Fibroblast of villous mesenchyme (primary cell): ENCODE data around the gene ALKBH6. TPM values are rescaled to one million over a fixed set of nuclear protein-coding genes. Genes with fewer than 3 reads are reported as not detected.
A peak's percentile ranks its signal among the peaks of the same experiment; 100 is the strongest.

Experiments
- DNase-seq: peaks from one replicate; pipeline ENCODE4 v3.0.0-alpha.2; 2010; ENCODE audit warnings: low read depth
- H3K4me3 ChIP-seq: 2 replicates; pipeline ENCODE4 v1.5.1; 2011; ENCODE audit warnings: low read depth, mild to moderate bottlenecking, low read length
- total RNA-seq: library from RNA; depleted of rRNA; stranded (reverse); fragments of >200 nt; gene quantifications from 2 replicates; pipeline ENCODE4 v1.2.3, GENCODE V29; 2012
- TF ChIP-seq, protein P1 (sequence below): IDR thresholded peaks from 2 replicates; pipeline ENCODE4 v1.5.1; 2012; ENCODE audit warnings: low read depth, mild to moderate bottlenecking, low read length; ENCODE audit not compliant: insufficient read depth

Gene ALKBH6
- total RNA-seq, 1 donor = 14.2 TPM

DNA sequence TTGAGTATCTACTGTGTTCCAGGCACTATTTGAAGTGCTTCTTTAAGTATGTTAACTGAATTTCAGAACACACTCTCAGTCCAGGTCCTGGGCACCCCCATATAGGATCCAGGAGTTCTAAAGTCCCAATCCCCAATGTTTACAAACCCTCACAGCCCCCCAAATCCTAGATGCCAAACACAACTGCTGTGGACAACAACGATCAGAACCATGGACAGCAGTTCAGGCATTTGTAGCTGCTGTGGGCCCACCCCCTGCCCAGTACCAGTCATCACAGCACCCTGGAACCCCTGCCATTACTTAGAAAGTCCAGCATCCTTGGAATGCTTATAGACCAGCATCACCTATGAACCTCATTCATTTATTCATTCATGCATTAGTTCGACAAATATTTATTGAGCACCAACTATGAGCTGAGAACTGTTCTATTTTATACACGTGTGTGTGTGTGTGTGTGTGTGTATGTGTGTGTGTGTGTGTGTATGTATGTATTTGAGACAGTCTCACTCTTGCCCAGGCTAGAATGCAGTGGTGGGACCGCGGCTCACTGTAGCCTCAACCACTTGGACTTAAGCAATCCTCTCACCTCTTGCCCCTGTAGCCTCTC, 38.3 kb downstream of the ALKBH6 start:
- no peak for DNase-seq
- H3K4me3 ChIP-seq = no peak overlapping the region
- TF ChIP-seq, protein P1, sequence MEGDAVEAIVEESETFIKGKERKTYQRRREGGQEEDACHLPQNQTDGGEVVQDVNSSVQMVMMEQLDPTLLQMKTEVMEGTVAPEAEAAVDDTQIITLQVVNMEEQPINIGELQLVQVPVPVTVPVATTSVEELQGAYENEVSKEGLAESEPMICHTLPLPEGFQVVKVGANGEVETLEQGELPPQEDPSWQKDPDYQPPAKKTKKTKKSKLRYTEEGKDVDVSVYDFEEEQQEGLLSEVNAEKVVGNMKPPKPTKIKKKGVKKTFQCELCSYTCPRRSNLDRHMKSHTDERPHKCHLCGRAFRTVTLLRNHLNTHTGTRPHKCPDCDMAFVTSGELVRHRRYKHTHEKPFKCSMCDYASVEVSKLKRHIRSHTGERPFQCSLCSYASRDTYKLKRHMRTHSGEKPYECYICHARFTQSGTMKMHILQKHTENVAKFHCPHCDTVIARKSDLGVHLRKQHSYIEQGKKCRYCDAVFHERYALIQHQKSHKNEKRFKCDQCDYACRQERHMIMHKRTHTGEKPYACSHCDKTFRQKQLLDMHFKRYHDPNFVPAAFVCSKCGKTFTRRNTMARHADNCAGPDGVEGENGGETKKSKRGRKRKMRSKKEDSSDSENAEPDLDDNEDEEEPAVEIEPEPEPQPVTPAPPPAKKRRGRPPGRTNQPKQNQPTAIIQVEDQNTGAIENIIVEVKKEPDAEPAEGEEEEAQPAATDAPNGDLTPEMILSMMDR = no peak

DNA sequence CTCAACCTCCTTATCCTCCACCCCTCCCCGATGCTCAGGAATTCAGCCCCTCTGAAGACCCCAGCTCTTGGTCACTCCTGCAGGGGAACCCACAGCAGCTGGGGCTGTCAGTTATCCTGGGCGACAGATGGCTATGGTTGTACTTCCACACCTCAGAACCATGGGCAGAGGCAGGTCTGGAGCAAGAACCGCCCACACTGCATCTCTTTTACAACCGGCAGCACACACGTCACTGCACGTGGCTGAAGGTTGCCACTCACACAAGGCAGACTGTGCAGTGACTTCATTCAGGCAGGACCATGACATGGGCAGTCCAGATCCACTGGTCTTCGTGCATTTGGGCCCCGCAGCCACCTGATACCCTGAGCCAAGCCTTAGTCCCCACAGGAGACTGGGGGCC, 40.5 kb downstream of the ALKBH6 start:
- TF ChIP-seq, protein P1 = no peak
- no peak for DNase-seq

DNA sequence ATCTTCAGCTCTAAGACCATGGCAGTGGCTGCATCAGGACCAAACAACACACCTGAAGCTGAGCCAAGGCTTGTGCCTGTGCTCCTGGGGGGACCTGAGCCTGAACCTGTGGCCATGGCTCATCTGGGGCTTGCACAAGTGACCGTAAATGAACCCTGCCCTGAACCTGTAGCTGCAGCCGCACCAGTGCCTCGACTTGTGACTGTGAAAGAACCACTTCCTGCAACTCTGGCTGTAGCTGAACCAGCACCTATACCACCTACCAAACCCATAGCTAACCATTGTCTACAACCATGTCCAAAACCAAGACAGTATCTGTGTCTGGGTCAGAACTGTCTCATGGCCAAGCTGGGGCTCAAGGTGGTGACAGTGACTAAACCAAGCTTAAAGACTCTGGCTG, 47.2 kb downstream of the ALKBH6 start:
- H3K4me3 ChIP-seq = no peak overlapping the region
- DNase-seq = no peak
- TF ChIP-seq, protein P1 = no peak

More for the DNA sequence above, 40.5 kb downstream of the ALKBH6 start:
- H3K4me3 ChIP-seq = no peak overlapping the region

DNA sequence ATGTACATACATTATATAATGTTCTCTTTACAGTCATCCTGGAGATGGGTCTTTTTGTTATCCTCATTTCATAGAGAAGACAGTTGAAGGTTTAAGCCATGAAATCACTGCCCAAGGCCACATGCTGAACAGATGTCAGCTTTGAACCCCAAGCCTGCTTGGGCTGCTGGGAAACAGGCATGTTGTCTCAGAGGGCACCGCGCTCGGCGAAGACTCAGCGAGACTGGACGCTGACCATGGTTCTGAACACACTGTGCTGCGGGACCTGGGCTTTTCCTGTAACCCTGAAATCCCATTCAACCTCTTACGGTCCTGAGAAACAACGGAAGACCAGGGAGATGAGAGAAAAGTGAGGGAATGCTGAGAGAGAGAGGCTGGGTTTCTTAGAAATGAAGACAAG, 50.5 kb downstream of the ALKBH6 start:
- H3K4me3 ChIP-seq = no peak overlapping the region
- TF ChIP-seq, protein P1 = no peak
- peak; percentile 62 for DNase-seq

DNA sequence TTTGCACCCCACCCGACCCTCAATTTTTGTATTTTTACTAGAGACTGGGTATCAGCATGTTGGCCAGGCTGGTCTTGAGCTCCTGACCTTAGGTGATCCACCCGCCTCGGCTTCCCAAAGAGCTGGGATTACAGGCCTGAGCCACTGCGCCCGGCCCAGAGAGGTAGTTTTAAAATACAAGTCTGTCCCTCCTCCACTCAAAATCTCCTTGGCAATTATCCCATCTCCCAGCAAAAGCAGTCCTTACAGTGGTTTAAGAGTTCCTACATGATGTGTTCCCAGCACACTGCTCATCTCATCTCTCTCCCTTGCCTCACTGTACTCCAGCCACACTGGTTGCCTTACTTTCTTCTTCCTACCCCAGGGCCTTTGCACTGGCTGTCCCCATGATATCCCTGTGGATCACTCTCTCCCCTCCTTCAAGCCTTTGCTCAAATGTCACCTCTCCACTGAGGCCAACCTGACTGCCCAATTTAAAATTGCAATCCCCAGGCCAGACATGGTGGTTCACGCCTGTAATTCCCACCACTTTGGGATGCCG, 53.5 kb downstream of the ALKBH6 start:
- no peak for DNase-seq
- TF ChIP-seq, protein P1 = no peak
- no peak overlapping the region for H3K4me3 ChIP-seq

DNA sequence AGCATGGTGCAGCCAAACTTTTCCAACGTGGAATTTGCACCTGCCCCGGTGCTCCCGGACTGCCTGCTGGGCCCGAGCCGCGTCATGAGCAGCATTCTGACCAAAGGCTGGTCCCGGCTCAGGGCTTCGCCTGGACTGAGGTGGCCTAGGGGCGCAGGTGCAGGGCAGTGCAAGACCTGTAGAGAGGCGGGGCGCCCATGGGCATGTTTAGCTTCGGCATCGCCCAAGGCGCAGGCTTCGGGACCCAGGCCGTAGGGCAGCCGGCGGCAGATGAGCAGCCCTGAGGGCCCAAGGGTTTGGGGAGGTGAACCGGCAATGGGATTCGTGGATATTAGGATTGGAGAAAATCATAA, 54.1 kb downstream of the ALKBH6 start:
- H3K4me3 ChIP-seq = no peak overlapping the region
- DNase-seq = no peak
- TF ChIP-seq, protein P1 = no peak

Other genes starting within 250 kb of the ALKBH6 start
- gene ARHGAP33, start 238.6 kb downstream of the ALKBH6 start, total RNA-seq = 1.7 and 2.3 TPM in 2 replicates
- not detected in 2 replicates for gene PRODH2, start 201.4 kb downstream of the ALKBH6 start, total RNA-seq
- gene NPHS1, start 161.7 kb downstream of the ALKBH6 start, total RNA-seq = not detected in 2 replicates
- gene KIRREL2, start 157.3 kb downstream of the ALKBH6 start, total RNA-seq = under 0.01 TPM in 1 of 2 replicates, not detected in the other
- 3.5 and 4.2 TPM in 2 replicates for gene APLP1, start 145.6 kb downstream of the ALKBH6 start, total RNA-seq
- 3.0 and 3.5 TPM in 2 replicates for gene NFKBID, start 113.7 kb downstream of the ALKBH6 start, total RNA-seq
- 0.43 and 0.64 TPM in 2 replicates for gene HCST, start 111.7 kb downstream of the ALKBH6 start, total RNA-seq
- gene TYROBP, start 105.9 kb downstream of the ALKBH6 start, total RNA-seq = not detected in 2 replicates
- 3.5 and 6.8 TPM in 2 replicates for gene LRFN3, start 77.8 kb downstream of the ALKBH6 start, total RNA-seq
- 12.5 and 15.5 TPM in 2 replicates for gene SDHAF1, start 19.0 kb downstream of the ALKBH6 start, total RNA-seq
- 0.32 TPM in 1 of 2 replicates, not detected in the other for gene SYNE4, start 5.4 kb downstream of the ALKBH6 start, total RNA-seq
- gene CLIP3, start 18.7 kb upstream of the ALKBH6 start, total RNA-seq = 16.4 and 17.3 TPM in 2 replicates
- 2.9 and 4.3 TPM in 2 replicates for gene THAP8, start 40.1 kb upstream of the ALKBH6 start, total RNA-seq
- 5.5 and 7.8 TPM in 2 replicates for gene WDR62, start 40.7 kb upstream of the ALKBH6 start, total RNA-seq
- gene OVOL3, start 96.9 kb upstream of the ALKBH6 start, total RNA-seq = not detected in 2 replicates
- 26.8 and 44.5 TPM in 2 replicates for gene POLR2I, start 100.7 kb upstream of the ALKBH6 start, total RNA-seq
- 144 and 165 TPM in 2 replicates for gene TBCB, start 101.3 kb upstream of the ALKBH6 start, total RNA-seq
- gene CAPNS1, start 125.9 kb upstream of the ALKBH6 start, total RNA-seq = 258 and 346 TPM in 2 replicates
- 13.9 and 18.6 TPM in 2 replicates for gene COX7A1, start 138.2 kb upstream of the ALKBH6 start, total RNA-seq
- gene ZNF565, start 200.5 kb upstream of the ALKBH6 start, total RNA-seq = 1.6 and 4.3 TPM in 2 replicates
- gene ZNF146, start 200.9 kb upstream of the ALKBH6 start, total RNA-seq = 59.6 and 85.1 TPM in 2 replicates